Effector memory CD4-positive, alpha-beta T cell (primary cell): ENCODE data around the gene PRKAG2.

Source experiments
- DNase-seq, 3 donors: peaks; one replicate each; pipeline ENCODE4 v3.0.0-alpha.2; 2020
- H3K27ac ChIP-seq: 2 replicates; pipeline ENCODE4 v1.7.0; 2013; ENCODE audit warnings: mild to moderate bottlenecking, low read length, moderate library complexity; ENCODE audit not compliant: insufficient read depth, poor library complexity, severe bottlenecking
- H3K27me3 ChIP-seq: replicated peaks from 2 replicates; pipeline ENCODE4 v1.7.0; 2013; ENCODE audit warnings: mild to moderate bottlenecking, low read length; ENCODE audit not compliant: insufficient read depth, control insufficient read depth, poor library complexity, severe bottlenecking
- H3K36me3 ChIP-seq: 2 replicates; pipeline ENCODE4 v1.7.0; 2013; ENCODE audit warnings: mild to moderate bottlenecking, low read length, moderate library complexity; ENCODE audit not compliant: control insufficient read depth, insufficient read depth
- H3K4me1 ChIP-seq: 2 replicates; pipeline ENCODE4 v1.7.0; 2013; ENCODE audit warnings: low read length, mild to moderate bottlenecking; ENCODE audit not compliant: control insufficient read depth, insufficient read depth, poor library complexity, severe bottlenecking
- H3K4me3 ChIP-seq: 2 replicates; pipeline ENCODE4 v1.7.0; 2013; ENCODE audit warnings: low read length, low read depth, mild to moderate bottlenecking; ENCODE audit not compliant: insufficient read depth, poor library complexity, severe bottlenecking
- H3K9me3 ChIP-seq: 2 replicates; pipeline ENCODE4 v1.7.0; 2013; ENCODE audit warnings: mild to moderate bottlenecking, low read length, moderate library complexity; ENCODE audit not compliant: control insufficient read depth

The PRKAG2 gene

GRCh38 chr7:151790830-151791620 lies 85.9 kb downstream of the PRKAG2 start:
- no peak for DNase-seq
- no peaks in the 10 kb centered on the region for H3K27me3 ChIP-seq

GRCh38 chr7:151790095-151790829 lies 86.7 kb downstream of the PRKAG2 start:
- Histone ChIP-seq H3K4me1 (peaks cover 5% of the 10 kb centered on the region), H3K9me3 (no peaks in the 10 kb centered on the region), H3K27me3 (no peaks in the 10 kb centered on the region), H3K27ac (no peak overlapping the region), H3K4me3 (no peak overlapping the region), H3K36me3 (no peaks in the 10 kb centered on the region)
- DNase-seq: no peak

More at GRCh38 chr7:151790830-151791620, 85.9 kb downstream of the PRKAG2 start:
- Histone ChIP-seq H3K9me3 (no peaks in the 10 kb centered on the region), H3K4me1 (peaks cover 11% of the 10 kb centered on the region), H3K36me3 (no peaks in the 10 kb centered on the region), H3K4me3 (no peak overlapping the region), H3K27ac (no peak overlapping the region)

GRCh38 chr7:151789380-151789947 lies 87.5 kb downstream of the PRKAG2 start:
- Histone ChIP-seq H3K27me3 (no peaks in the 10 kb centered on the region), H3K4me1 (no peaks in the 10 kb centered on the region), H3K4me3 (no peak overlapping the region), H3K9me3 (no peaks in the 10 kb centered on the region), H3K36me3 (no peaks in the 10 kb centered on the region), H3K27ac (no peak overlapping the region)
- DNase-seq: no peak

GRCh38 chr7:151787348-151787747 lies 89.6 kb downstream of the PRKAG2 start:
- Histone ChIP-seq H3K9me3 (no peaks in the 10 kb centered on the region), H3K4me3 (no peak overlapping the region), H3K27ac (no peak overlapping the region), H3K4me1 (peaks cover 4% of the 10 kb centered on the region), H3K27me3 (no peaks in the 10 kb centered on the region), H3K36me3 (no peaks in the 10 kb centered on the region)
- no peak for DNase-seq

GRCh38 chr7:151786936-151787335 lies 90.0 kb downstream of the PRKAG2 start:
- Histone ChIP-seq H3K9me3 (no peaks in the 10 kb centered on the region), H3K4me3 (no peak overlapping the region), H3K36me3 (no peaks in the 10 kb centered on the region), H3K27ac (no peak overlapping the region), H3K27me3 (no peaks in the 10 kb centered on the region), H3K4me1 (peaks cover 5% of the 10 kb centered on the region)
- no peak for DNase-seq

- no peak for DNase-seq
- H3K4me3 ChIP-seq: no peak overlapping the region
- H3K9me3 ChIP-seq: no peaks in the 10 kb centered on the region
- no peaks in the 10 kb centered on the region for H3K36me3 ChIP-seq
- H3K27ac ChIP-seq: no peak overlapping the region
- H3K27me3 ChIP-seq: no peaks in the 10 kb centered on the region
- peaks cover 5% of the 10 kb centered on the region for H3K4me1 ChIP-seq
Observed at GRCh38 chr7:151786241-151786640, 90.7 kb downstream of the PRKAG2 start.

- Histone ChIP-seq H3K4me3 (no peak overlapping the region), H3K4me1 (peaks cover 5% of the 10 kb centered on the region), H3K36me3 (peaks cover 5% of the 10 kb centered on the region), H3K27me3 (no peaks in the 10 kb centered on the region), H3K9me3 (no peaks in the 10 kb centered on the region), H3K27ac (no peak overlapping the region)
- DNase-seq: no peak
Observed at GRCh38 chr7:151785681-151785965, 91.3 kb downstream of the PRKAG2 start.

GRCh38 chr7:151784853-151785680 lies 91.8 kb downstream of the PRKAG2 start:
- Histone ChIP-seq H3K4me3 (no peak overlapping the region), H3K27me3 (no peaks in the 10 kb centered on the region), H3K4me1 (peaks cover 5% of the 10 kb centered on the region), H3K9me3 (no peaks in the 10 kb centered on the region), H3K36me3 (peaks cover 9% of the 10 kb centered on the region), H3K27ac (no peak overlapping the region)
- no peak for DNase-seq

- H3K27me3 ChIP-seq: no peaks in the 10 kb centered on the region
- no peak for DNase-seq
- H3K4me1 ChIP-seq: peaks cover 5% of the 10 kb centered on the region
- no peak overlapping the region for H3K27ac ChIP-seq
- peaks cover 12% of the 10 kb centered on the region for H3K36me3 ChIP-seq
- H3K4me3 ChIP-seq: no peak overlapping the region
- no peaks in the 10 kb centered on the region for H3K9me3 ChIP-seq
Observed at GRCh38 chr7:151783958-151784575, 92.8 kb downstream of the PRKAG2 start.
